CD4-positive, alpha-beta T cell treated with Interleukin-10 for 1 hour (primary cell): Measurements from ENCODE around the gene MTM1.

Experiments
- DNase-seq: peaks from one replicate; pipeline ENCODE4 v3.0.0-alpha.2; 2020

The MTM1 gene

GRCh38 chrX:150680974-150681373 lies 112.6 kb downstream of the MTM1 start:
- DNase-seq, result no peak

GRCh38 chrX:150683112-150683511 lies 114.7 kb downstream of the MTM1 start:
- DNase-seq, result no peak

GRCh38 chrX:150683536-150684146 lies 115.2 kb downstream of the MTM1 start:
- DNase-seq, result peak; percentile 71

- no peak for DNase-seq
Measured at GRCh38 chrX:150688911-150689451, 120.6 kb downstream of the MTM1 start.

GRCh38 chrX:150690126-150690525 lies 121.7 kb downstream of the MTM1 start:
- no peak for DNase-seq

- no peak for DNase-seq
Measured at GRCh38 chrX:150692296-150692695, 123.9 kb downstream of the MTM1 start.

GRCh38 chrX:150692831-150693724 lies 124.7 kb downstream of the MTM1 start, which contains the start of gene MTMR1:
MTMR1 (plus strand) TSS chrX:150693396; CDS start chrX:150693531, 135 bp downstream.
- peak; percentile 59 for DNase-seq

GRCh38 chrX:150693725-150694574 lies 125.5 kb downstream of the MTM1 start:
- DNase-seq, result peak; percentile 74

GRCh38 chrX:150694738-150695410 lies 126.5 kb downstream of the MTM1 start:
- DNase-seq, result peak; percentile 23

GRCh38 chrX:150696331-150696730 lies 127.9 kb downstream of the MTM1 start:
- DNase-seq, result no peak

GRCh38 chrX:150696866-150697265 lies 128.4 kb downstream of the MTM1 start:
- DNase-seq, result no peak

- no peak for DNase-seq
Measured at GRCh38 chrX:150697641-150698040, 129.2 kb downstream of the MTM1 start.

- no peak for DNase-seq
Measured at GRCh38 chrX:150698981-150699380, 130.6 kb downstream of the MTM1 start.

GRCh38 chrX:150700107-150700506 lies 131.7 kb downstream of the MTM1 start:
- DNase-seq, result no peak

GRCh38 chrX:150701377-150701776 lies 133.0 kb downstream of the MTM1 start:
- no peak for DNase-seq

GRCh38 chrX:150702966-150703694 lies 134.7 kb downstream of the MTM1 start:
- DNase-seq, result no peak

- no peak for DNase-seq
Measured at GRCh38 chrX:150703695-150703974, 135.2 kb downstream of the MTM1 start.

GRCh38 chrX:150704030-150704613 lies 135.7 kb downstream of the MTM1 start:
- DNase-seq, result no peak

GRCh38 chrX:150712619-150713018 lies 144.2 kb downstream of the MTM1 start:
- DNase-seq, result no peak

- DNase-seq, result no peak
Measured at GRCh38 chrX:150715184-150715583, 146.8 kb downstream of the MTM1 start.

- DNase-seq, result no peak
Measured at GRCh38 chrX:150719621-150720020, 151.2 kb downstream of the MTM1 start.
